Pancreas (tissue), 10 donors: ENCODE results near the gene MIA. TPM values are rescaled to one million over a fixed set of nuclear protein-coding genes. Genes with fewer than 3 reads are reported as not detected.
"Not testable (repeated sequence)": the region's sequence is repeated elsewhere in the genome, so short reads cannot be mapped to it uniquely, and the experiment has no call there.

Experiments used
- ATAC-seq, 4 donors: fragments of 200-7000 bp; cut with Tn5 transposase; one replicate each; pipeline versions ENCODE4 v1.8.0 to v1.9.1; 2020; ENCODE audit warnings: mild to moderate bottlenecking in 4 of 4, moderate library complexity in 4 of 4
- DNase-seq, 6 donors: peaks; one replicate each; pipeline ENCODE4 v3.0.0-alpha.2; 2020
- FAIRE-seq: peaks from 2 replicates; lab custom pipeline; 2012; peaks lifted over from hg19 to GRCh38; lab: Jason Lieb, UNC
- H3K27ac ChIP-seq, 4 donors: fragments of 200-600 bp; sonication (generic); 1 replicate in 3 of 4; 2 replicates in 1 of 4; pipeline versions ENCODE4 v1.5.0 to v1.8.0; 2020
- H3K27me3 ChIP-seq, 4 donors: fragments of 200-600 bp; one replicate each; pipeline ENCODE4 v1.8.0; 2021
- H3K36me3 ChIP-seq, 3 donors: fragments of 200-600 bp; sonication (generic) in 1 of 3; one replicate each; pipeline versions ENCODE4 v1.5.0 to v1.8.0; 2020 to 2021
- H3K4me1 ChIP-seq, 3 donors: fragments of 200-600 bp; one replicate each; pipeline ENCODE4 v1.8.0; 2021
- H3K4me3 ChIP-seq, 4 donors: fragments of 200-600 bp; sonication (generic) in 2 of 4; one replicate each; pipeline versions ENCODE4 v1.5.0 to v1.8.0; 2020 to 2021
- H3K9me3 ChIP-seq, 4 donors: fragments of 200-600 bp; one replicate each; pipeline ENCODE4 v1.8.0; 2021
- WGBS, 2 donors: extraction: QIAGEN DNeasy Blood & Tissue Kit; methylation state at CpG; one replicate each; pipeline ENCODE4 v1.1.7; 2013; 5-methylcytosine and 5-hydroxymethylcytosine counted together
- intact Hi-C, 3 donors: fragments of 100-400 bp; cut with DNase I; formaldehyde crosslinking; loops; one replicate each; pipeline versions ENCODE4 v1.11.1 to v1.14.2; 2022
- polyA plus RNA-seq, 2 donors: library from polyadenylated mRNA; stranded (reverse); fragments of 200-250 nt; gene quantifications; one replicate each; pipeline ENCODE4 v1.2.3, GENCODE V29; 2013
- total RNA-seq, 6 donors: library from RNA; stranded (reverse); fragmentation: NEBNext Ultra II Directional in 4 of 6; extraction: Animal tissue kit (Norgen Biotek cat#: 25700) in 4 of 6; gene quantifications; one replicate each; pipeline versions ENCODE4 v1.2.1 to v1.2.4, GENCODE V29; 2021 to 2023
- TF ChIP-seq, protein P1 (sequence below), 4 donors: fragments of 200-600 bp; sonication (generic) in 3 of 4; IDR thresholded peaks; one replicate each; pipeline versions ENCODE4 v1.5.0 to v1.8.0; 2021; ENCODE audit warnings: antibody characterized with exemption in 4 of 4
- donor health status: healthy with polysubstance abuse.
- donor health status: DM: no; HTN: no; CAD: no; lungs with moderate emphysema.
- donor health status: DM: no; HTN: no; CAD: no.
- donor health status: control.
- donor health status: control.
- donor health status: Bipolar disorder and iron deficiency.
- donor health status: DM: yes; HTN: yes; CAD: no.
- donor health status: DM: no; HTN: no; CAD: no.
- donor health status: DM: no; HTN: no; CAD: no.
- donor health status: DM: yes; HTN: yes; CAD: no.

Gene MIA
- total RNA-seq (1 to 10 TPM in 1 of 6 donors, under 1 TPM in 1, not detected in 4; 0.79 to 1.9 TPM), polyA plus RNA-seq (1 to 10 TPM in 1 of 2 donors, under 1 TPM in 1; 0.94 to 2.2 TPM)

DNA sequence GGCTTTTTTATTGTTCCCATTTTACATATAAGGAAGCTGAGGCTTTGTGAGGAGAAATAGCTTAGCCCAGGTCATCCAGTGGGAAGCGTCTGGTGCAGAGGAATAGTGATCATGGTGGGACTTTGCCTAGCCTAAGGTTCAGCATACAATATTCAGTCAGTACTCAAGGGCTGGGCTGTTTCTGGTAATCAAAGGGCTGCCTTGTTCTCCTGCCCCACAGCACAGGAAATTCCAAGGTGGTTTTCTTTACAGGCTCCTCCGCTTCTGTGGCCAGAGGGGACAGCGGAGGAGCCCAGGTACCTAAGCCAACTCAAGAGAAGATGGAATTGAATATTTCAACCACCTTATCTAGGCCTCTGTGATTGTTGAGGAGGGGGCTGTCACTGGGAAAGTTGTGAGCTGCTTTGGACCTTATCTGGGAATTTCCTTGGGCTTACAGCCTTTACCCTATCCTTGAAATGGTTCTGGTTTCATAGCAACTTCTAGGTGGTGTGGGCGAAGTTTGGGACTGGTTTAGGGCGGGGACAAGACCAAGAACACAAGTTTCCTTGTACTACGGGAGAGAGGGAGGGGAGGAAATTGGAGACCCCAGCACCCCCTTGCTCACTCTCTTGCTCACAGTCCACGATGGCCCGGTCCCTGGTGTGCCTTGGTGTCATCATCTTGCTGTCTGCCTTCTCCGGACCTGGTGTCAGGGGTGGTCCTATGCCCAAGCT lies at the start of gene MIA:
MIA (plus strand) TSS at position 606 of the 716 bp plus-strand sequence; CDS start at position 628, 22 bp downstream.
- H3K27ac ChIP-seq, result no peak within 1 kb of the TSS
- no peak for FAIRE-seq
- TF ChIP-seq, protein P1, sequence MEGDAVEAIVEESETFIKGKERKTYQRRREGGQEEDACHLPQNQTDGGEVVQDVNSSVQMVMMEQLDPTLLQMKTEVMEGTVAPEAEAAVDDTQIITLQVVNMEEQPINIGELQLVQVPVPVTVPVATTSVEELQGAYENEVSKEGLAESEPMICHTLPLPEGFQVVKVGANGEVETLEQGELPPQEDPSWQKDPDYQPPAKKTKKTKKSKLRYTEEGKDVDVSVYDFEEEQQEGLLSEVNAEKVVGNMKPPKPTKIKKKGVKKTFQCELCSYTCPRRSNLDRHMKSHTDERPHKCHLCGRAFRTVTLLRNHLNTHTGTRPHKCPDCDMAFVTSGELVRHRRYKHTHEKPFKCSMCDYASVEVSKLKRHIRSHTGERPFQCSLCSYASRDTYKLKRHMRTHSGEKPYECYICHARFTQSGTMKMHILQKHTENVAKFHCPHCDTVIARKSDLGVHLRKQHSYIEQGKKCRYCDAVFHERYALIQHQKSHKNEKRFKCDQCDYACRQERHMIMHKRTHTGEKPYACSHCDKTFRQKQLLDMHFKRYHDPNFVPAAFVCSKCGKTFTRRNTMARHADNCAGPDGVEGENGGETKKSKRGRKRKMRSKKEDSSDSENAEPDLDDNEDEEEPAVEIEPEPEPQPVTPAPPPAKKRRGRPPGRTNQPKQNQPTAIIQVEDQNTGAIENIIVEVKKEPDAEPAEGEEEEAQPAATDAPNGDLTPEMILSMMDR (IDR thresholded peaks at IDR 0.05), result no peak
- H3K9me3 ChIP-seq, result no peaks in the 10 kb centered on the region
- intact Hi-C loops, result no loop called here
- DNase-seq, result no peak
- no peaks in the 10 kb centered on the region for H3K36me3 ChIP-seq
- no peaks in the 10 kb centered on the region for H3K27me3 ChIP-seq
- no peak for ATAC-seq
- WGBS, 2 donors, result 88 to 90% methylated on average over 9 of the region's 9 CpGs
- no peak within 1 kb of the TSS for H3K4me3 ChIP-seq
- peaks cover 0 to 8% (median 0%) of the 10 kb centered on the region in 3 donors for H3K4me1 ChIP-seq

DNA sequence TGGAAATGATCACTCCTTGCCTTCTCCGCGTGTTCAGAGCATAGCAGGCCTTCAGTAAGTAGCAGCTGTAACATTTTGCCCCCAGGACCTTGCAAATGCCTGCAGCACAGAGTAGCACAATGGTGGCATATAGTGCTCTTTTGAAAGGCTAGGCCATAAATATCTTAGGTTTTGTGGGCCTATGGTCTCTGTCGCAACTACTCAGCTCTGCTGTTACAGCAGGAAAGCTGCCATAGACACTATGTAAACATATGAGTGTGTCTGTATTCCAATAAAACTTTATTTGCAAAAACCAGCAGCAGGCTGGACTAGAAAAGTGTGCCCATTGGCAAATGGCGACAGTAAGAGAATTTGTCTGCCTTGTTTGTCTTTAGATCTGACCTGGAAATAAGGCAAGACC lies 49.0 kb upstream of the MIA start:
- peaks cover 0 to 55% (median 18%) of the 10 kb centered on the region in 3 donors for H3K36me3 ChIP-seq
- FAIRE-seq (no peak), DNase-seq (no peak), ATAC-seq (no peak)
- no peak overlapping the region for H3K4me3 ChIP-seq
- peaks cover 0 to 10% (median 0%) of the 10 kb centered on the region in 3 donors for H3K4me1 ChIP-seq
- H3K27me3 ChIP-seq, result no peaks in the 10 kb centered on the region
- H3K9me3 ChIP-seq, result no peaks in the 10 kb centered on the region
- intact Hi-C loops, result no loop called here
- WGBS, 2 donors, result 96 to 99% methylated on average over 4 of the region's 4 CpGs
- TF ChIP-seq, protein P1 (IDR thresholded peaks at IDR 0.05), result no peak
- no peak overlapping the region for H3K27ac ChIP-seq

DNA sequence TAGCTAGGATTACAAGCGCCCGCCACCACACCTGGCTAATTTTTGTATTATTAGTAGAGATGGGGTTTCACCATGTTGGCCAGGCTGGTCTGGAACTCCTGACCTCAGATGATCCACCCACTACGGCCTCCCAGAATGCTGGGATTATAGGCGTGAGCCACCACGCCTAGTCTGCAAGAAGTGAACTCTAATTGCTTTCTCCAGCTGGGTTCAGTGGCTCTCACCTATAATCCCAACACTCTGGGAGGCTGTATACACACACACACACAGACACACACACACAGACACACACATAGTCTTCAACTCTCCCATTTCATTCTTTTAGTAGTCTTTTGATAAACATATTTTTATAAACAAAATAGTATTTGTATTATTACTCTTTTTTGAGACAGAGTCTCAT lies 45.3 kb upstream of the MIA start:
- intact Hi-C loops, DNase-seq, H3K4me3 ChIP-seq, ATAC-seq, H3K27ac ChIP-seq, H3K9me3 ChIP-seq, H3K27me3 ChIP-seq, FAIRE-seq, H3K4me1 ChIP-seq: not testable (repeated sequence)
- peaks cover 6 to 90% (median 26%) of the 10 kb centered on the region in 3 donors for H3K36me3 ChIP-seq
- 88 to 94% methylated on average over 5 of the region's 5 CpGs for WGBS, 2 donors

DNA sequence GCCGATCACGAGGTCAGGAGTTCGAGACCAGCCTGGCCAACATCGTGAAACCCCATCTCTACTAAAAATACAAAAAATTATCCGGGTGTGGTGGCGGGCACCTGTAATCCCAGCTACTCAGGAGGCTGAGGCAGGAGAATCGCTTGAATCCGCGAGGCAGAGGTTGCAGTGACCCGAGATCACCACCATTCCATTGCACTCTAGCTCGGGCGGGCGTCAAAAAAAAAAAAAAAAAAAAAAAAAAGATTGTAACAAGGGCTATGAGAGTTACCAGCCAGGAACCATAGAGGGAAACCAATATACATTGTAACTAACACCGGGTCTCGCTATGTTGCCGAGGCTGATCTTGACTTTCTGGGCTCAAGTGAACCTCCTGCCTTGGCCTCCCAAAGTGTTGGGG lies 43.0 kb upstream of the MIA start:
- H3K36me3 ChIP-seq, result peaks cover 6 to 88% (median 31%) of the 10 kb centered on the region in 3 donors
- H3K9me3 ChIP-seq, ATAC-seq, H3K4me1 ChIP-seq, H3K27me3 ChIP-seq, DNase-seq, intact Hi-C loops, H3K4me3 ChIP-seq, FAIRE-seq, H3K27ac ChIP-seq: not testable (repeated sequence)
- 96% methylated on average over 16 of the region's 16 CpGs for WGBS, 2 donors

DNA sequence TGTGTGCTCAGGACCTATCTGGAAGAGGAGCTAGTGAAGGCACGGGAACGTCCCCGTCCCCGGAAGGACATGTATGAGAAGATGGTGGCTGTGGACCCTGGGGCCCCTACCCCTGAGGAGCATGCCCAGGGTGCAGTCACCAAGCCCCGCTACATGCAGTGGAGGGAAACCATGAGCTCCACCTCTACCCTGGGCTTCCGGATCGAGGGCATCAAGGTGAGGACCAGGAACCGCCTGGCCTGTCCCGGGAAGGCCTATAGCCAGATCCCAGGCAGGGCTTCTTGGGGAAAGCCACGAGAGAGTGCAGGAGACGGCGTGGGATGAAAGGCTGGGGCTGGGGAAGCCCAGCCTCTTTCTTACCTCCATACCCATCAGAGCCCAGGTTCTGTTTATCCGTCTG lies 42.2 kb upstream of the MIA start:
- intact Hi-C loops, result no loop called here
- peaks cover 6 to 84% (median 34%) of the 10 kb centered on the region in 3 donors for H3K36me3 ChIP-seq
- H3K9me3 ChIP-seq, result no peaks in the 10 kb centered on the region
- no peaks in the 10 kb centered on the region for H3K27me3 ChIP-seq
- TF ChIP-seq, protein P1 (IDR thresholded peaks at IDR 0.05), result no peak
- FAIRE-seq, result no peak
- ATAC-seq, result no peak
- no peak overlapping the region for H3K27ac ChIP-seq
- DNase-seq, result no peak
- no peaks in the 10 kb centered on the region for H3K4me1 ChIP-seq
- 91 to 92% methylated on average over 13 of the region's 13 CpGs for WGBS, 2 donors
- no peak overlapping the region for H3K4me3 ChIP-seq
